Endometrial microvascular endothelial cells (primary cell): ENCODE data around the gene PRM2. TPM values are rescaled to one million over a fixed set of nuclear protein-coding genes. Genes with fewer than 3 reads are reported as not detected.

Source experiments
- total RNA-seq: library from RNA; depleted of rRNA; stranded (reverse); fragments of >200 nt; gene quantifications from one replicate; pipeline ENCODE4 v1.2.3, GENCODE V29; 2015; ENCODE audit errors: inconsistent ontology term

The PRM2 gene
- total RNA-seq, 1 donor from 2014 or later: not detected

Other genes starting within 250 kb of the PRM2 start
- gene SOCS1, start 20.3 kb downstream of the PRM2 start, total RNA-seq: 2.2 TPM
- gene TNP2, start 7.2 kb downstream of the PRM2 start, total RNA-seq: not detected
- not detected for gene PRM3, start 2.9 kb downstream of the PRM2 start, total RNA-seq
- gene PRM1, start 4.8 kb upstream of the PRM2 start, total RNA-seq: not detected
- 10.9 TPM for gene RMI2, start 69.0 kb upstream of the PRM2 start, total RNA-seq